Activated naive CD8-positive, alpha-beta T cell (primary cell): Measurements from ENCODE around the gene HMCN1.
"Not testable (repeated sequence)": the region's sequence is repeated elsewhere in the genome, so short reads cannot be mapped to it uniquely, and the experiment has no call there.

Experiments used
- H3K27ac Mint-ChIP-seq: one replicate; pipeline ENCODE4 v1.8.0; 2021; ENCODE audit warnings: mixed read lengths
- H3K27me3 Mint-ChIP-seq: one replicate; pipeline ENCODE4 v1.8.0; 2021; ENCODE audit warnings: mixed read lengths
- H3K36me3 Mint-ChIP-seq: one replicate; pipeline ENCODE4 v1.8.0; 2021; ENCODE audit warnings: mixed read lengths
- H3K4me1 Mint-ChIP-seq: one replicate; pipeline ENCODE4 v1.8.0; 2021; ENCODE audit warnings: low read depth, mixed read lengths
- H3K4me3 Mint-ChIP-seq: one replicate; pipeline ENCODE4 v1.8.0; 2021; ENCODE audit warnings: mild to moderate bottlenecking, mixed read lengths
- H3K9me3 Mint-ChIP-seq: one replicate; pipeline ENCODE4 v1.8.0; 2021; ENCODE audit warnings: low read depth, mixed read lengths

The HMCN1 gene

DNA sequence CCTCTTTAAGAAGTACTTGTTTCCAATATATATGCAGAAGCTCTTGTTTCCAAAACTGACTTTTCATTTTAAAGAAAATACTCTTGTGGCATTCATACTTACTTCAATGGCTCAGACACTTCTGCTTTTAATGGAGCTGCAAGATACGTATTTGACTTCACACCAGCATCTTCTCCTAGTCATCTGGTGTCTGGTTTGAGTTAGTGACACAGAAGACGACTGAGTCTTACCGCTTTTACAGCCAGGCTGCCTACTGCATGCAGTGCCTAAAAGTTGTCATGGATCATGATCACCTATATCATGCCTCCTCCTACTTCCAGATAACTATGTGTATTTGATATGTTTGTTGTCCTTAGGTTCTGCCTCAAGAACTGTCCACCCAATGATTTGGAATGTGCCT lies 455.0 kb downstream of the HMCN1 start:
- Mint-ChIP-seq H3K4me3 (no peak overlapping the region), H3K27me3 (peaks cover 11% of the 10 kb centered on the region), H3K27ac (no peak overlapping the region), H3K9me3 (no peaks in the 10 kb centered on the region), H3K4me1 (peaks cover under 1% of the 10 kb centered on the region), H3K36me3 (no peaks in the 10 kb centered on the region)

DNA sequence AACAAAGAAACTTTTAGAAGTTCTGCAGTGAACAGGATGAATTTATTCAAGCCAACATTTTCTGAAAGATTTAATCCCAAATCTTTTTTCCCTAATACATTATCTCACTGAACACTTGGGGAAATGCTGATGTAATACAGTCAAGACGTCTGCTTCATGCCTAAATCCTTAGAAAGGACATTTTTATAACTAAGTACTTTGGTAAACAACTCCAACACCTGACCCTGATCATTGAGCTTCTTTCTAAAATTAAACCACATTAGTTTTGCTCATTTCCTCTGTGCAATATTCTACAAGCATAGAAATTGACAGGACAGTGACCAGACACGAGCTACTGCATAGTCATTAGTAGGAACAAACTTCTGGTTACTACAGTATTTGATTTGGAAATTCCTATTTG lies 457.3 kb downstream of the HMCN1 start:
- Mint-ChIP-seq H3K4me1 (no peaks in the 10 kb centered on the region), H3K27ac (no peak overlapping the region), H3K4me3 (no peak overlapping the region)

GRCh38 chr1:186193224-186193623 lies 459.0 kb downstream of the HMCN1 start:
- Mint-ChIP-seq H3K27ac (no peak overlapping the region), H3K4me1 (no peaks in the 10 kb centered on the region), H3K9me3 (no peaks in the 10 kb centered on the region), H3K27me3 (peaks cover 14% of the 10 kb centered on the region), H3K36me3 (no peaks in the 10 kb centered on the region), H3K4me3 (no peak overlapping the region)

More for the DNA sequence above, 457.3 kb downstream of the HMCN1 start:
- Mint-ChIP-seq H3K36me3 (no peaks in the 10 kb centered on the region), H3K9me3 (no peaks in the 10 kb centered on the region), H3K27me3 (peaks cover 12% of the 10 kb centered on the region)

DNA sequence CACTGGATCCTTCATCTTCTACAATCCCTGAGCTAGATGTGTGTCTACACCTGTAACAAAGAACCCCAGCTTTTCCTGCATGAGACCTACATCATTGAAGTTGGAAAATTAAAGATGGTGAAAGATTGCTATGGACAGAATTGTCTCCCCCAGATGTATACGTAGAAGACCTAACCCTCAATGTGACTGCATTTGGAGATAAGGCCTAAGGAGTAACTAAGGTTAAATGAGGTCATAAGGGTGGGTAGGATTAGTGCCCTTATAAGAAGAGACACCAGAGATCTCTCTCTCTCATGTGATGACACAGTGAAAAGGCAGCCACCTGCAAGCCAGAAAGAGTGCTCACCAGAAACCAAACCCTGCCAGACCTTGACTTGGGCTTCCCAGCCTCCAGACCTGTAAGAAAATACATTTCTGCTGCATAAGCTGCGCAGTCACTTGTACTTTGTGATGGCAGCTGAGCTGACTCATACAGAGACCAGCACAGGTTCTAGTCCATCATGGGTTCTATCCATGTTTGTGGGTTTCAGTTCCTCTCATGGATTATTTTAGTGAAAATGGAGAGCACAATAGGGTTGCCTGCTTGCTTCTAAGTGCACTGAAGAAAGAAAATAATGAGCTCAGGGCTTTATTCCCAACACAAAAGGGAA lies 460.0 kb downstream of the HMCN1 start:
- peaks cover 18% of the 10 kb centered on the region for H3K27me3 Mint-ChIP-seq
- H3K9me3 Mint-ChIP-seq = no peaks in the 10 kb centered on the region
- no peak overlapping the region for H3K27ac Mint-ChIP-seq
- H3K4me3 Mint-ChIP-seq = no peak overlapping the region
- no peaks in the 10 kb centered on the region for H3K36me3 Mint-ChIP-seq
- no peaks in the 10 kb centered on the region for H3K4me1 Mint-ChIP-seq

DNA sequence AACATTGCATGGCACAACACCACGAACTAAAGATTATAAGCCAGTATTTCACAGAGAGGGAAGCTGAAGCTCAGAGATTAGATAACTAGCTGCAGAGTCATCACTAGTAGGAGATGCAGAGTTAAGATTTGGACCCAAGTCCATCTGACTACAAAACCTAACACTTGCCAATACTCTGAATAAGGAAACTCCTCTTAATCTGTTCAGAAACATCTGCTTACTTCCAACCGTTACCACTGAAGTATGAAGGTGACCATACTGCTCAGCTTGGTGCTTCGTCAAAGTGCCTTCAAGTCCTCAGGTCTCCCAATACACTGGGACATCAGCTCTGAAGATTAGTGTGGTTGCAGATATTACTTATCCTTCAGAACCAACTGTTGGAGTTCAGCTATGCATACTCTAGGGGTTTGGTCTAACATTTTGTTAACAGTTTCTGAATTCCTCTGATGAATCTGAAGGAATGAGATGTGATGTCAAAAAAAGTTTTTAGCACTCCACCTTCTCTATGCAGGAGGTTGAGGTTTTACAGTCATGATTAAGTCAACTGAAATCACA lies 461.3 kb downstream of the HMCN1 start:
- Mint-ChIP-seq H3K4me3 (no peak overlapping the region), H3K36me3 (no peaks in the 10 kb centered on the region), H3K27me3 (peaks cover 17% of the 10 kb centered on the region)

GRCh38 chr1:186202271-186202764 lies 468.1 kb downstream of the HMCN1 start:
- no peaks in the 10 kb centered on the region for H3K36me3 Mint-ChIP-seq
- no peak overlapping the region for H3K4me3 Mint-ChIP-seq
- peaks cover 20% of the 10 kb centered on the region for H3K4me1 Mint-ChIP-seq
- peaks cover 3% of the 10 kb centered on the region for H3K9me3 Mint-ChIP-seq
- H3K27ac Mint-ChIP-seq = no peak overlapping the region
- H3K27me3 Mint-ChIP-seq = peaks cover 32% of the 10 kb centered on the region

More for the DNA sequence above, 461.3 kb downstream of the HMCN1 start:
- Mint-ChIP-seq H3K9me3 (no peaks in the 10 kb centered on the region), H3K27ac (no peak overlapping the region), H3K4me1 (no peaks in the 10 kb centered on the region)

DNA sequence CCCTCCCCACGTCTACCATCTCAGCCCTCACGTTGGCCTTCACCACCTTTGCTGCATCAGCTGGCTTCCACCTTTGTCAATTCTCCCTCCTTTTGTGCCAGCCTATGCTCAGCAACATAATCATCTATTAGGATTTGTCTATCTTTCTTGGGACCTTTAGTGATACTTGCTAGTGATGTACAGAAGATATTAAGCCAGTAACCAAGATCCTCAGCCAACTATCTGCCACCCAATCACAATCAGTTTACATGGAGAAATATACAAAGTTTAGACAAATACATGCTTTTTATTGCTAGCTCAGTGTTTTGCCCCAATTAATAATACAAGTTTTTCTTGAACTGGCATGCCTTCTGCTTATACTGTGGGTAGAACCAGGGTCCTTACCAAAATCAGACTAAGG lies 468.6 kb downstream of the HMCN1 start:
- H3K36me3 Mint-ChIP-seq = no peaks in the 10 kb centered on the region
- no peak overlapping the region for H3K4me3 Mint-ChIP-seq
- H3K27me3 Mint-ChIP-seq = peaks cover 33% of the 10 kb centered on the region
- H3K9me3 Mint-ChIP-seq = peaks cover 3% of the 10 kb centered on the region
- no peak overlapping the region for H3K27ac Mint-ChIP-seq
- H3K4me1 Mint-ChIP-seq = peaks cover 20% of the 10 kb centered on the region

GRCh38 chr1:186206048-186206570 lies 471.9 kb downstream of the HMCN1 start:
- no peaks in the 10 kb centered on the region for H3K36me3 Mint-ChIP-seq
- peaks cover 3% of the 10 kb centered on the region for H3K9me3 Mint-ChIP-seq
- H3K4me1 Mint-ChIP-seq = peaks cover 20% of the 10 kb centered on the region
- no peak overlapping the region for H3K4me3 Mint-ChIP-seq
- H3K27ac Mint-ChIP-seq = no peak overlapping the region
- peaks cover 52% of the 10 kb centered on the region for H3K27me3 Mint-ChIP-seq

DNA sequence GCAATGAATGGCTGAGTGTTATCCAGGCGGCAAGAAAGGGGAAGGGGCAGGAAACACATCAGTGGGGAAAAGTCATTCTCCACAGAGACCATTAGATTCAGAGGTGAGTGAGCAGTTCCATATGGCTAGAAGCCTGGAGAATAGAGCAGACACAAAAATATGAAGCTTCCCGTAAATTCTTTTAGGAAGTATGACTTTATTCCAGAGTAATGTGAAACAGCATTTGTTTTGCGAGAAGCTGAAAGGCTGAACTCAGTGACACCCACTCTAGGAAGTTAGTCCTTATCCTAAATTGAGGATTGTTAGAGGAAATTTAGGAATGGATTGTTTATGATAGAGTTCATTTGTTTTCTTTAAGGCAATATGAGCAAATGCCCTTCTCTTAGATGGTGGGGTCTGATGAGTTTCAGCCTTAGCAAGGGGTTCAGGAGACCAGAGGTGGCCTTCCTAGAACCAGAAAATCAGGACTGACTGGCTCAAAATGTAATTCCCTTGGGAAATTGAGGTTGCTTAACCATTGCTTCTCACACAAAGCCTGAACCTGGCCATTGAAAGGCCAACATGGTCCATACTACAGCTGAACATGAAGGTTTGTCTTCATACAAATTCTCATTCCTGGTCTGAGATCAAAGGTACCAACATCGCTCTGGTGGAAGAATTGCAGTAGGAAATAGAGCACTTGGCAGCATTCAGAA lies 473.3 kb downstream of the HMCN1 start:
- Mint-ChIP-seq H3K27ac (no peak overlapping the region), H3K36me3 (no peaks in the 10 kb centered on the region), H3K4me1 (peaks cover 20% of the 10 kb centered on the region), H3K27me3 (peaks cover 51% of the 10 kb centered on the region), H3K4me3 (no peak overlapping the region), H3K9me3 (peaks cover 3% of the 10 kb centered on the region)

GRCh38 chr1:186208405-186209129 lies 474.4 kb downstream of the HMCN1 start:
- Mint-ChIP-seq H3K27ac (no peak overlapping the region), H3K4me3 (no peak overlapping the region), H3K36me3 (no peaks in the 10 kb centered on the region), H3K4me1 (peaks cover 20% of the 10 kb centered on the region), H3K27me3 (peaks cover 50% of the 10 kb centered on the region), H3K9me3 (peaks cover 3% of the 10 kb centered on the region)

GRCh38 chr1:186210258-186210657 lies 476.1 kb downstream of the HMCN1 start:
- no peak overlapping the region for H3K27ac Mint-ChIP-seq
- no peak overlapping the region for H3K4me3 Mint-ChIP-seq
- H3K4me1 Mint-ChIP-seq = peaks cover 17% of the 10 kb centered on the region
- H3K36me3 Mint-ChIP-seq = no peaks in the 10 kb centered on the region
- peaks cover 38% of the 10 kb centered on the region for H3K27me3 Mint-ChIP-seq
- peaks cover 2% of the 10 kb centered on the region for H3K9me3 Mint-ChIP-seq

DNA sequence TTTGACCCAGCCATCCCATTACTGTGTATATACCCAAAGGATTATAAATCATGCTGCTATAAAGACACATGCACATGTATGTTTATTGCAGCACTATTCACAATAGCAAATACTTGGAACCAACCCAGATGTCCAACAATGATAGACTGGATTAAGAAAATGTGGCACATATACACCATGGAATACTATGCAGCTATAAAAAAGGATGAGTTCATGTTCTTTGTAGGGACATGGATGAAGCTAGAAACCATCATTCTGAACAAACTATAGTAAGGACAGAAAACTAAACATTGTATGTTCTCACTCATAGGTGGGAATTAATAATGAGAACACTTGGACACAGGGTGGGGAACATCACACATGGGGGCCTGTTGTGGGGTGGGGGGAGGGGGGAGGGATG lies 477.4 kb downstream of the HMCN1 start:
- not testable (repeated sequence) for H3K27ac Mint-ChIP-seq, H3K4me3 Mint-ChIP-seq, H3K9me3 Mint-ChIP-seq, H3K4me1 Mint-ChIP-seq, H3K36me3 Mint-ChIP-seq
- H3K27me3 Mint-ChIP-seq = peaks cover 34% of the 10 kb centered on the region

- Mint-ChIP-seq H3K4me1 (no peaks in the 10 kb centered on the region), H3K27me3 (peaks cover 30% of the 10 kb centered on the region), H3K9me3 (no peaks in the 10 kb centered on the region), H3K27ac (no peak overlapping the region), H3K4me3 (no peak overlapping the region), H3K36me3 (no peaks in the 10 kb centered on the region)
Observed at GRCh38 chr1:186212568-186213224, 478.5 kb downstream of the HMCN1 start.

GRCh38 chr1:186213225-186213607 lies 479.0 kb downstream of the HMCN1 start:
- no peaks in the 10 kb centered on the region for H3K36me3 Mint-ChIP-seq
- H3K4me3 Mint-ChIP-seq = no peak overlapping the region
- H3K4me1 Mint-ChIP-seq = no peaks in the 10 kb centered on the region
- no peak overlapping the region for H3K27ac Mint-ChIP-seq
- H3K9me3 Mint-ChIP-seq = no peaks in the 10 kb centered on the region
- H3K27me3 Mint-ChIP-seq = peaks cover 25% of the 10 kb centered on the region
